Ishikawa (cell line): ENCODE results near the gene G3BP2.

ENCODE experiments used
- EP300 ChIP-seq: IDR thresholded peaks from 2 replicates; pipeline ENCODE4 v1.6.1; 2012; ENCODE audit warnings: borderline replicate concordance
- MAX ChIP-seq: IDR thresholded peaks from 2 replicates; pipeline ENCODE4 v1.6.1; 2012
- TCF12 ChIP-seq: IDR thresholded peaks from 2 replicates; pipeline ENCODE4 v1.6.1; 2012; ENCODE audit warnings: low read depth
- YY1 ChIP-seq: IDR thresholded peaks from 2 replicates; pipeline ENCODE4 v1.6.1; 2012; ENCODE audit warnings: low read depth

- no peak for TF ChIP-seq EP300
- no peak for TF ChIP-seq YY1
- no peak for TF ChIP-seq MAX
- no peak for TF ChIP-seq TCF12
Measured at GRCh38 chr4:75668596-75668995, 4.6 kb downstream of the G3BP2 start.
